GM23338 (cell line): ENCODE results near the gene TMEM187. TPM values are rescaled to one million over a fixed set of nuclear protein-coding genes. Genes with fewer than 3 reads are reported as not detected.

Source experiments
- ATAC-seq: fragments of 200-7000 bp; cut with Tn5 transposase; 3 replicates; pipeline ENCODE4 v1.9.1; 2020
- DNase-seq: peaks from one replicate; pipeline ENCODE4 v3.0.0-alpha.2; 2015; ENCODE audit warnings: low spot score
- H2AFZ ChIP-seq: fragments of 200-600 bp; sonication (generic); 2 replicates; pipeline ENCODE4 v1.8.0; 2016; ENCODE audit warnings: antibody characterized with exemption, mild to moderate bottlenecking, moderate library complexity
- H3F3A ChIP-seq: fragments of 200-600 bp; sonication (generic); replicated peaks from 2 replicates; pipeline ENCODE4 v1.8.0; 2017; ENCODE audit warnings: antibody characterized with exemption, mixed run types, low read depth
- H3K27ac ChIP-seq: fragments of 200-600 bp; sonication (generic); 2 replicates; pipeline ENCODE4 v1.6.1; 2016; ENCODE audit warnings: low read depth
- H3K27me3 ChIP-seq: fragments of 200-600 bp; sonication (generic); 2 replicates; pipeline ENCODE4 v1.8.0; 2016; ENCODE audit warnings: mild to moderate bottlenecking, mixed run types, moderate library complexity; ENCODE audit not compliant: insufficient read depth
- H3K36me3 ChIP-seq: fragments of 200-600 bp; sonication (generic); 2 replicates; pipeline ENCODE4 v1.8.0; 2016; ENCODE audit warnings: mild to moderate bottlenecking; ENCODE audit not compliant: insufficient read depth
- H3K4me1 ChIP-seq: fragments of 200-600 bp; sonication (generic); 2 replicates; pipeline ENCODE4 v1.8.0; 2016; ENCODE audit warnings: mild to moderate bottlenecking, moderate library complexity; ENCODE audit not compliant: insufficient read depth
- H3K4me2 ChIP-seq: fragments of 200-600 bp; sonication (generic); 2 replicates; pipeline ENCODE4 v1.7.1; 2017; ENCODE audit warnings: mixed run types
- H3K4me3 ChIP-seq: fragments of 200-600 bp; sonication (generic); 2 replicates; pipeline ENCODE4 v1.6.1; 2016; ENCODE audit warnings: mixed run types
- H3K79me2 ChIP-seq: fragments of 200-600 bp; sonication (generic); replicated peaks from 2 replicates; pipeline ENCODE4 v1.8.0; 2017; ENCODE audit warnings: mild to moderate bottlenecking; ENCODE audit not compliant: insufficient read depth
- H3K9me2 ChIP-seq: fragments of 200-600 bp; sonication (generic); 2 replicates; pipeline ENCODE4 v1.8.0; 2017; ENCODE audit not compliant: insufficient read depth
- H4K20me1 ChIP-seq: fragments of 200-600 bp; sonication (generic); replicated peaks from 2 replicates; pipeline ENCODE4 v1.8.0; 2017; ENCODE audit warnings: mild to moderate bottlenecking; ENCODE audit not compliant: insufficient read depth
- H3K27ac Mint-ChIP-seq: 2 replicates; pipeline ENCODE4 v1.8.0; 2020; ENCODE audit warnings: inconsistent platforms, mild to moderate bottlenecking, moderate library complexity, mixed read lengths
- H3K27me3 Mint-ChIP-seq: 3 replicates; pipeline ENCODE4 v1.8.0; 2022; ENCODE audit warnings: low read depth, mild to moderate bottlenecking, moderate library complexity, mixed read lengths, inconsistent platforms; ENCODE audit not compliant: insufficient read depth, poor library complexity
- H3K36me3 Mint-ChIP-seq: 3 replicates; pipeline ENCODE4 v1.8.0; 2021; ENCODE audit warnings: low read depth, mild to moderate bottlenecking, inconsistent platforms, moderate library complexity, mixed read lengths
- H3K4me1 Mint-ChIP-seq: 3 replicates; pipeline ENCODE4 v1.8.0; 2020; ENCODE audit warnings: mild to moderate bottlenecking, inconsistent platforms, mixed read lengths
- H3K4me3 Mint-ChIP-seq: 3 replicates; pipeline ENCODE4 v1.8.0; 2021; ENCODE audit warnings: moderate library complexity, mild to moderate bottlenecking, inconsistent platforms, mixed read lengths
- H3K9me3 Mint-ChIP-seq: 3 replicates; pipeline ENCODE4 v1.8.0; 2020; ENCODE audit warnings: moderate library complexity, mild to moderate bottlenecking, inconsistent platforms, mixed read lengths
- EZH2 ChIP-seq: fragments of 200-600 bp; sonication (generic); IDR thresholded peaks from one replicate; pipeline ENCODE4 v1.8.0; 2017; ENCODE audit warnings: antibody characterized with exemption, mild to moderate bottlenecking, low read depth; ENCODE audit not compliant: unreplicated experiment
- EZH2phosphoT487 ChIP-seq: fragments of 200-600 bp; sonication (generic); IDR thresholded peaks from one replicate; pipeline ENCODE4 v1.8.1; 2018; ENCODE audit warnings: antibody characterized with exemption; ENCODE audit not compliant: unreplicated experiment
- JUNB ChIP-seq: IDR thresholded peaks from one replicate; pipeline ENCODE4 v1.6.1; 2016; ENCODE audit warnings: antibody characterized with exemption; ENCODE audit not compliant: unreplicated experiment
- POLR2AphosphoS5 ChIP-seq: IDR thresholded peaks from 2 replicates; pipeline ENCODE4 v1.6.1; 2016; ENCODE audit warnings: antibody characterized with exemption, low read depth
- STAT1 ChIP-seq: IDR thresholded peaks from one replicate; pipeline ENCODE4 v1.6.1; 2016; ENCODE audit warnings: antibody characterized with exemption; ENCODE audit not compliant: unreplicated experiment
- ZNF331 ChIP-seq: fragments of 250-450 bp; sonication (Bioruptor Pico); IDR thresholded peaks from 2 replicates; pipeline ENCODE4 v1.5.0; 2020; ENCODE audit warnings: low read depth, mild to moderate bottlenecking, moderate library complexity
- polyA plus RNA-seq: library from polyadenylated mRNA; unstranded; fragments of >200 nt; fragmentation: Nextera tagmentation; extraction: Ambion mirVana; gene quantifications from 2 replicates; pipeline ENCODE4 v1.2.1, GENCODE V29; 2016
- total RNA-seq: library from RNA; depleted of rRNA; stranded (reverse); fragments of >200 nt; shearing (Covaris generic); gene quantifications from 2 replicates; pipeline ENCODE4 v1.2.3, GENCODE V29; 2014
- TF ChIP-seq, protein P1 (sequence below): IDR thresholded peaks from one replicate; pipeline ENCODE4 v1.6.1; 2018; ENCODE audit warnings: antibody characterized with exemption; ENCODE audit not compliant: unreplicated experiment
- TF ChIP-seq, protein P2 (sequence below): IDR thresholded peaks from 2 replicates; pipeline ENCODE4 v1.6.1; 2016; ENCODE audit warnings: antibody characterized with exemption
- TF ChIP-seq, protein P3 (sequence below), 2 experiments: fragments of 200-600 bp in 1 of 2; sonication (generic) in 1 of 2; conservative IDR thresholded peaks; 2 replicates each; pipeline versions ENCODE4 v1.5.1 to v1.6.1; 2016 to 2017; ENCODE audit warnings: antibody characterized with exemption in 2 of 2, low read depth in 2 of 2, mild to moderate bottlenecking in 2 of 2, moderate library complexity in 1 of 2

TMEM187 gene
- total and polyA plus RNA-seq, 2 experiments from 2014 or later, result 2.5 to 4.4 TPM

DNA sequence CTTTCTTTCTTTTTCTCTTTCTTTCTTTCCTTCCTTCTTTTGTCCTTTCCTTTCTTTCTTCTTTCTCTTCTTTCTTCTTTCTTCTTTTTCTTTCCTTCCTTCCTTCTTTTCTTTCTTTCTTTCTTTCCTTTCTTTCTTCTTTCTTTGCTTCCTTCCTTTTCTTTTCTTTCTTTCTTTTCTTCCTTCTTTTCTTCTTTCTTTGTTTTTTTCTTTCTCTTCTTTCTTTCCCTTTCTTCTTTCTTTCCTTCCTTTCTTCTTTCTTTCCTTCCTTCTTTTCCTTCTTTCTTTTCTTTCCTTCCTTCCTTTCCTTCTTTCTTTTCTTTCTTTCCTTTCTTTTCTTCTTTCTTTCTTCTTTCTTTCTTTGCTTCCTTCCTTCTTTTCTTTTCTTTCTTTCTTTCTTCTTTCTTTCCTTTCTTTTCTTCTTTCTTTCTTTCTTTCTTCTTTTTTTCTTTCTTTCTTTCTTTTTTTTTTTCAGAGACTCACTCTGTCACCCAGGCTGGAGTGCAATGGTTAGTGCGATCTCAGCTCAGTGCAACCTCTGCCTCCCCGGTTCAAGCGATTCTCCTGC, 18.5 kb downstream of the TMEM187 start (continued):
- TF ChIP-seq, protein P1, sequence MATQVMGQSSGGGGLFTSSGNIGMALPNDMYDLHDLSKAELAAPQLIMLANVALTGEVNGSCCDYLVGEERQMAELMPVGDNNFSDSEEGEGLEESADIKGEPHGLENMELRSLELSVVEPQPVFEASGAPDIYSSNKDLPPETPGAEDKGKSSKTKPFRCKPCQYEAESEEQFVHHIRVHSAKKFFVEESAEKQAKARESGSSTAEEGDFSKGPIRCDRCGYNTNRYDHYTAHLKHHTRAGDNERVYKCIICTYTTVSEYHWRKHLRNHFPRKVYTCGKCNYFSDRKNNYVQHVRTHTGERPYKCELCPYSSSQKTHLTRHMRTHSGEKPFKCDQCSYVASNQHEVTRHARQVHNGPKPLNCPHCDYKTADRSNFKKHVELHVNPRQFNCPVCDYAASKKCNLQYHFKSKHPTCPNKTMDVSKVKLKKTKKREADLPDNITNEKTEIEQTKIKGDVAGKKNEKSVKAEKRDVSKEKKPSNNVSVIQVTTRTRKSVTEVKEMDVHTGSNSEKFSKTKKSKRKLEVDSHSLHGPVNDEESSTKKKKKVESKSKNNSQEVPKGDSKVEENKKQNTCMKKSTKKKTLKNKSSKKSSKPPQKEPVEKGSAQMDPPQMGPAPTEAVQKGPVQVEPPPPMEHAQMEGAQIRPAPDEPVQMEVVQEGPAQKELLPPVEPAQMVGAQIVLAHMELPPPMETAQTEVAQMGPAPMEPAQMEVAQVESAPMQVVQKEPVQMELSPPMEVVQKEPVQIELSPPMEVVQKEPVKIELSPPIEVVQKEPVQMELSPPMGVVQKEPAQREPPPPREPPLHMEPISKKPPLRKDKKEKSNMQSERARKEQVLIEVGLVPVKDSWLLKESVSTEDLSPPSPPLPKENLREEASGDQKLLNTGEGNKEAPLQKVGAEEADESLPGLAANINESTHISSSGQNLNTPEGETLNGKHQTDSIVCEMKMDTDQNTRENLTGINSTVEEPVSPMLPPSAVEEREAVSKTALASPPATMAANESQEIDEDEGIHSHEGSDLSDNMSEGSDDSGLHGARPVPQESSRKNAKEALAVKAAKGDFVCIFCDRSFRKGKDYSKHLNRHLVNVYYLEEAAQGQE, result no peak
- TF ChIP-seq EZH2phosphoT487, result no peak
- TF ChIP-seq ZNF331, result no peak
- no peak for TF ChIP-seq EZH2
- TF ChIP-seq JUNB, result no peak
- TF ChIP-seq, protein P2, sequence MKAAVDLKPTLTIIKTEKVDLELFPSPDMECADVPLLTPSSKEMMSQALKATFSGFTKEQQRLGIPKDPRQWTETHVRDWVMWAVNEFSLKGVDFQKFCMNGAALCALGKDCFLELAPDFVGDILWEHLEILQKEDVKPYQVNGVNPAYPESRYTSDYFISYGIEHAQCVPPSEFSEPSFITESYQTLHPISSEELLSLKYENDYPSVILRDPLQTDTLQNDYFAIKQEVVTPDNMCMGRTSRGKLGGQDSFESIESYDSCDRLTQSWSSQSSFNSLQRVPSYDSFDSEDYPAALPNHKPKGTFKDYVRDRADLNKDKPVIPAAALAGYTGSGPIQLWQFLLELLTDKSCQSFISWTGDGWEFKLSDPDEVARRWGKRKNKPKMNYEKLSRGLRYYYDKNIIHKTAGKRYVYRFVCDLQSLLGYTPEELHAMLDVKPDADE, result no peak
- TF ChIP-seq POLR2AphosphoS5, result no peak

DNA sequence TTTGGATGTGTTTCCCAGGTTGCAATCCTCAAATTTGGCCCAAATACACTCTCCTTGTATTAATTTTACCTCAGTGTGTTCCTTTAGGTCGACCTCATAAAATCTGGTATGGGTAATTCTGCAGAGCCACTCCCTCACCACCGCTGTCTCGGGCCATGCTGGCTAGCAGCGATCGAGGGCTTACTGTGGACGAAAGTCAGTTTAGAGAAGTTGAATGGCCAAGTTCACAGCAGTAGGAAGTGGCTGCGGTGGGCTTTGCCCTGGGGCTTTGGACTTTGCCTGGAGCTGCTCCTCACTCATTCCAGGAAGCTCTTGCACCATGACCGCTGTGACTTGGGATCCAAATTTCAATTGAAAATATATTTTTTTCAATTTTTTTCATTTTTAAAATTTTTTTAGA, 19.6 kb downstream of the TMEM187 start:
- no peak overlapping the region for H3K27ac Mint-ChIP-seq
- H2AFZ ChIP-seq, result no peak overlapping the region
- H3K9me3 Mint-ChIP-seq, result no peaks in the 10 kb centered on the region
- no peaks in the 10 kb centered on the region for H3K36me3 ChIP-seq
- DNase-seq, result no peak
- H3K4me2 ChIP-seq, result no peak overlapping the region
- H4K20me1 ChIP-seq, result no peaks in the 10 kb centered on the region
- no peak overlapping the region for H3K4me3 ChIP-seq
- H3K27me3 ChIP-seq, result no peaks in the 10 kb centered on the region
- H3K4me3 Mint-ChIP-seq, result no peak overlapping the region
- no peaks in the 10 kb centered on the region for H3K27me3 Mint-ChIP-seq
- no peak for ATAC-seq
- H3K9me2 ChIP-seq, result no peaks in the 10 kb centered on the region
- no peaks in the 10 kb centered on the region for H3K36me3 Mint-ChIP-seq
- H3F3A ChIP-seq, result no peaks in the 10 kb centered on the region
- no peaks in the 10 kb centered on the region for H3K4me1 Mint-ChIP-seq
- no peaks in the 10 kb centered on the region for H3K4me1 ChIP-seq
- no peak overlapping the region for H3K27ac ChIP-seq
- no peaks in the 10 kb centered on the region for H3K79me2 ChIP-seq
- TF ChIP-seq POLR2AphosphoS5, result no peak
- no peak for TF ChIP-seq STAT1
- TF ChIP-seq, protein P1, result no peak
- TF ChIP-seq, protein P3, sequence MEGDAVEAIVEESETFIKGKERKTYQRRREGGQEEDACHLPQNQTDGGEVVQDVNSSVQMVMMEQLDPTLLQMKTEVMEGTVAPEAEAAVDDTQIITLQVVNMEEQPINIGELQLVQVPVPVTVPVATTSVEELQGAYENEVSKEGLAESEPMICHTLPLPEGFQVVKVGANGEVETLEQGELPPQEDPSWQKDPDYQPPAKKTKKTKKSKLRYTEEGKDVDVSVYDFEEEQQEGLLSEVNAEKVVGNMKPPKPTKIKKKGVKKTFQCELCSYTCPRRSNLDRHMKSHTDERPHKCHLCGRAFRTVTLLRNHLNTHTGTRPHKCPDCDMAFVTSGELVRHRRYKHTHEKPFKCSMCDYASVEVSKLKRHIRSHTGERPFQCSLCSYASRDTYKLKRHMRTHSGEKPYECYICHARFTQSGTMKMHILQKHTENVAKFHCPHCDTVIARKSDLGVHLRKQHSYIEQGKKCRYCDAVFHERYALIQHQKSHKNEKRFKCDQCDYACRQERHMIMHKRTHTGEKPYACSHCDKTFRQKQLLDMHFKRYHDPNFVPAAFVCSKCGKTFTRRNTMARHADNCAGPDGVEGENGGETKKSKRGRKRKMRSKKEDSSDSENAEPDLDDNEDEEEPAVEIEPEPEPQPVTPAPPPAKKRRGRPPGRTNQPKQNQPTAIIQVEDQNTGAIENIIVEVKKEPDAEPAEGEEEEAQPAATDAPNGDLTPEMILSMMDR (conservative IDR thresholded peaks at IDR 0.05; ENCODE audit: low read depth in 2 of 2), result no peak
- TF ChIP-seq EZH2phosphoT487, result no peak
